Suprapubic skin (tissue), 4 donors: ENCODE measurements around the gene SLC36A1.

Experiments
- POLR2A ChIP-seq, 2 donors: fragments of 450-650 bp; IDR thresholded peaks; one replicate each; pipeline ENCODE4 v1.6.1; 2017; ENCODE audit warnings: antibody characterized with exemption in 2 of 2, mild to moderate bottlenecking in 2 of 2, moderate library complexity in 2 of 2
- POLR2AphosphoS5 ChIP-seq, 3 donors: sonication (generic); formaldehyde crosslinking; IDR thresholded peaks; one replicate each; pipeline ENCODE4 v1.6.1; 2017; ENCODE audit warnings: antibody characterized with exemption in 3 of 3
- TF ChIP-seq, protein P1 (sequence below), 2 donors: fragments of 200-600 bp in 1 of 2; fragments of 450-650 bp in 1 of 2; sonication (generic) in 1 of 2; IDR thresholded peaks; one replicate each; pipeline ENCODE4 v1.5.1; 2016 to 2019; ENCODE audit warnings: antibody characterized with exemption in 2 of 2, mild to moderate bottlenecking in 1 of 2, moderate library complexity in 1 of 2

DNA sequence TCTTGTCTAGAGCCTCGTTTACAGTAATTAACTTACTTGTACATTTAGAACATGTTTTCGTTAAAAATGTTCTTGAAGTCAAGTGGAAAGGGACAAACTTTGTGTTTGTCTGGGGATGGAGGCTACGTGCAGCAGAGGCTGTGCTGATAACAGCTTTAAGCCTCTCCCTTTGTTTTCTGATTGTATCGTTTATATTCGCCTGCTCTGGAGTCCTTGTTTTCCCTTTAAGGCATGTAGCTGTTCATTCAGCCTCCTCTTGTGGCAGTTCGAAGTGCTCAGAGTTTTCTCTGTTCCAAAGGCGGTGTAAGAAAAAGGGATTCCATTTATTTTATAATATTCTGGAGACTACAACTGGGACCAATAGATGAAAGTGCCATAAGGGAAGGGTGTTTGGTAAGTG lies 1.9 kb downstream of the SLC36A1 start:
- TF ChIP-seq POLR2A (IDR thresholded peaks at IDR 0.05) (no peak), POLR2AphosphoS5 (IDR thresholded peaks at IDR 0.05) (no peak)
- TF ChIP-seq, protein P1, sequence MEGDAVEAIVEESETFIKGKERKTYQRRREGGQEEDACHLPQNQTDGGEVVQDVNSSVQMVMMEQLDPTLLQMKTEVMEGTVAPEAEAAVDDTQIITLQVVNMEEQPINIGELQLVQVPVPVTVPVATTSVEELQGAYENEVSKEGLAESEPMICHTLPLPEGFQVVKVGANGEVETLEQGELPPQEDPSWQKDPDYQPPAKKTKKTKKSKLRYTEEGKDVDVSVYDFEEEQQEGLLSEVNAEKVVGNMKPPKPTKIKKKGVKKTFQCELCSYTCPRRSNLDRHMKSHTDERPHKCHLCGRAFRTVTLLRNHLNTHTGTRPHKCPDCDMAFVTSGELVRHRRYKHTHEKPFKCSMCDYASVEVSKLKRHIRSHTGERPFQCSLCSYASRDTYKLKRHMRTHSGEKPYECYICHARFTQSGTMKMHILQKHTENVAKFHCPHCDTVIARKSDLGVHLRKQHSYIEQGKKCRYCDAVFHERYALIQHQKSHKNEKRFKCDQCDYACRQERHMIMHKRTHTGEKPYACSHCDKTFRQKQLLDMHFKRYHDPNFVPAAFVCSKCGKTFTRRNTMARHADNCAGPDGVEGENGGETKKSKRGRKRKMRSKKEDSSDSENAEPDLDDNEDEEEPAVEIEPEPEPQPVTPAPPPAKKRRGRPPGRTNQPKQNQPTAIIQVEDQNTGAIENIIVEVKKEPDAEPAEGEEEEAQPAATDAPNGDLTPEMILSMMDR (IDR thresholded peaks at IDR 0.05): no peak
